Measurements from ENCODE around the gene TMEM182.

DNA sequence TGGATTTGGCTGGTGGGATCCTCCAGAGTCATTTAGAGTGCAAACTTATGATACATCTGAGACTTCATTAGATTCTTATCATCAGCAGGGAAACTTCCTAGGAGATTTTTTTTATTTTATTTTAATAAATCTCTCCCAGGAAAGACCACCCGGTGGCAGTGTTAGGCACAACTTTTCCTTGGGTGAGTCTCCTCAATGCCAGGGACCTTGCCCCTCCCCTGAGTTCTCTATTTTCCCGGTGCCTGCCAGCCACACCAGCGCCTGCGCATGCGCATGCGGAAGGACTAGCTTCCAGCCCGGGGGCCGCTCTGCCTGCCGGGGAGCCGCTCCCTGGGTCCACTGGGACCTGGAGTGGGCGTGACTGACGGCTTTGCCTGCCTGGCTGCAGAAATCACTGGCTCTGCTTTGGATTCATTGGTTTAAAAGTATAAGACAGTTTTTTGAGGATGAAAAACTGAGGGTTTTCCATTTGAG is 86.6 kb downstream of the TMEM182 start:
- TF ChIP-seq, protein P1, sequence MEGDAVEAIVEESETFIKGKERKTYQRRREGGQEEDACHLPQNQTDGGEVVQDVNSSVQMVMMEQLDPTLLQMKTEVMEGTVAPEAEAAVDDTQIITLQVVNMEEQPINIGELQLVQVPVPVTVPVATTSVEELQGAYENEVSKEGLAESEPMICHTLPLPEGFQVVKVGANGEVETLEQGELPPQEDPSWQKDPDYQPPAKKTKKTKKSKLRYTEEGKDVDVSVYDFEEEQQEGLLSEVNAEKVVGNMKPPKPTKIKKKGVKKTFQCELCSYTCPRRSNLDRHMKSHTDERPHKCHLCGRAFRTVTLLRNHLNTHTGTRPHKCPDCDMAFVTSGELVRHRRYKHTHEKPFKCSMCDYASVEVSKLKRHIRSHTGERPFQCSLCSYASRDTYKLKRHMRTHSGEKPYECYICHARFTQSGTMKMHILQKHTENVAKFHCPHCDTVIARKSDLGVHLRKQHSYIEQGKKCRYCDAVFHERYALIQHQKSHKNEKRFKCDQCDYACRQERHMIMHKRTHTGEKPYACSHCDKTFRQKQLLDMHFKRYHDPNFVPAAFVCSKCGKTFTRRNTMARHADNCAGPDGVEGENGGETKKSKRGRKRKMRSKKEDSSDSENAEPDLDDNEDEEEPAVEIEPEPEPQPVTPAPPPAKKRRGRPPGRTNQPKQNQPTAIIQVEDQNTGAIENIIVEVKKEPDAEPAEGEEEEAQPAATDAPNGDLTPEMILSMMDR (IDR thresholded peaks at IDR 0.05; ENCODE audit: insufficient read depth, low read depth, low read length): no peak
- TF ChIP-seq EZH2 (IDR thresholded peaks at IDR 0.05; ENCODE audit: insufficient read depth, low read length): no peak

All from astrocyte (in vitro differentiated cells and primary cell).